Measurements from ENCODE around the gene FBLL1. TPM values are rescaled to one million over a fixed set of nuclear protein-coding genes. Genes with fewer than 3 reads are reported as not detected.
A peak's percentile ranks its signal among the peaks of the same experiment; 100 is the strongest.

Gene FBLL1
- total RNA-seq, 1 donor from 2014 or later: 3.3 TPM

DNA sequence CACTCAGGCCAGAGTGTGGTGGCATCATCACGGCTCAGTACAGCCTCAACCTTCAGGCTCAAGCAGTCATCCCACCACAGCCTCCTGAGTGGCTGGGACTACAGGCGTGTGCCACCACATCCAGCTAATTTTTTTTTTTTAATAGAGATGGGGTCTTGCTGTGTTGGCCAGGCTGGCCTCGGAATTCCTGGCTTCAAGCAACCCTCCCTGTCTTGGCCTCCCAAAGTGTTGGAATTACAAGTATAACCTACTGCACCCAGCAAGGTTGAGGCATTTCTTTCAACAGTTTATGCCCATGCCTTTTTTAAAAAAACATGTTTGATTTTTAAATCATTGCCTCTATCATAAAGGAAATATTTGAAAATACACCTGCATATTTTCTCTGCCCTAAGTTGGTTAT is 40.0 kb upstream of the FBLL1 start:
- Mint-ChIP-seq H3K27me3 (no peaks in the 10 kb centered on the region), H3K4me3 (peak overlapping the region; percentile 70), H3K9me3 (no peaks in the 10 kb centered on the region), H3K27ac (no peak overlapping the region), H3K36me3 (peaks cover 20% of the 10 kb centered on the region), H3K4me1 (ENCODE audit: unreplicated experiment) (peaks cover 15% of the 10 kb centered on the region)
- no peak for TF ChIP-seq CTCF (conservative IDR thresholded peaks at IDR 0.05)
- DNase-seq (ENCODE audit: extremely low spot score, unreplicated experiment): no peak

GRCh38 chr5:168494057-168494555 is 35.0 kb upstream of the FBLL1 start:
- H3K9me3 Mint-ChIP-seq: no peaks in the 10 kb centered on the region
- TF ChIP-seq CTCF (conservative IDR thresholded peaks at IDR 0.05): no peak
- no peaks in the 10 kb centered on the region for H3K27me3 Mint-ChIP-seq
- peaks cover 40% of the 10 kb centered on the region for H3K36me3 Mint-ChIP-seq
- no peak overlapping the region for H3K4me3 Mint-ChIP-seq
- H3K27ac Mint-ChIP-seq: no peak overlapping the region
- no peak for DNase-seq (ENCODE audit: extremely low spot score, unreplicated experiment)
- no peaks in the 10 kb centered on the region for H3K4me1 Mint-ChIP-seq (ENCODE audit: unreplicated experiment)

DNA sequence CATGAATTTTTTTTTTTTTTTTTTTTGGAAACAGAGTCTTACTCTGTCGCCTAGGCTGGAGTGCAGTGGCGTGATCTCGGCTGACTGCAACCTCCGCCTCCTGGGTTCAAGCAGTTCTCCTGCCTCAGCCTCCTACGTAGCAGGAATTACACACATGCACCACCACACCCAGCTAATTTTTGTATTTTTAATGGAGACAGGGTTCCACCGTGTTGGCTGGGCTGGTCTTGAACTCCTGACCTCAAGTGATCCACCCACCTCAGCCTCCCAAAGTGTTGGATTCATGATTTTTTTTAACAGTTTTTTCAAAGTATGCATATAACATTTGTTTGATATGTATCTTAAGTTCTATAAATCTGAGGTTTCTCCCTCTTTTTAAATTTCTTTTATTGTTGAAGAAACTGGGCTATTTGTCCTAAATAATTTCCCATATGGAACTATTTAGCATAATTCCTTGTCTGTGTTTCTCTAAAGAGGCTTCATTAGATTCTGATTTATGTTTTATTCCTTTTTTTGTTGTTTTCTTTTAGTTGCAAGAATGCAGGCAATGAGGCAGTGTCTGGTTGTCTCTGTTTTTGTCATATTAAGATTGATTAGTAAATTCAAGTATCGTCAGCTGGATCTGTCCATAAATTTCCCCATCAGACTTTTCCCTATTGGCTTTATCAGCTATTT is 26.4 kb upstream of the FBLL1 start:
- Mint-ChIP-seq H3K4me3 (no peak overlapping the region), H3K9me3 (no peaks in the 10 kb centered on the region), H3K36me3 (peaks cover 26% of the 10 kb centered on the region), H3K27ac (no peak overlapping the region), H3K4me1 (ENCODE audit: unreplicated experiment) (no peaks in the 10 kb centered on the region), H3K27me3 (no peaks in the 10 kb centered on the region)
- DNase-seq (ENCODE audit: extremely low spot score, unreplicated experiment): no peak
- no peak for TF ChIP-seq CTCF (conservative IDR thresholded peaks at IDR 0.05)

DNA sequence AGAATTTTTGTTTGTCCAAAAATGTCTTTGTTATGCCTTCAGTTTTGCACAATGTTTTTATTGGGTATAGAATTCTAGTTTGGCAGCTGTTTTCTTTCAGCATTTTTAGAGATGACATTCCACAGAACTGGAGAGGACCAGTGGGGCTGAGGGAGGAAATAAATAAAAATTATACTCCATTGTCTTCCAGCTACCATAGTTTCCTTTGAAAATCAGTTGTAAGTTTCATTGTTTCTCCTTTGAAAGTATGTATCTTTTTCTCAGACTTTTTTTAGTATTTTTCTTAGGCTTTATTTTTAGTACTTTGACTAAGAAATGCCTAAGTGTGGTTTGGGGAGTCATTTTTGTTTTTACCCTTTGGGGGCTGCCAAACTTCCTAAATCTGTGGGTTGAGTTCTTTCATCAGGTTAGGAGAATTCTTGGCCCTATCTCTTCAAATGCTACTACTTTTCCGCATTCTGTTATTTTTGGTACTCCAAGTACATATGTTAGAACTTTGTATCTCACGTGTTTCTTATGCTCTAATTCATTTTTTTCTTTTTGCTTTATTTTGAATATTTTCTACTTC is 15.2 kb upstream of the FBLL1 start:
- no peak for TF ChIP-seq CTCF (conservative IDR thresholded peaks at IDR 0.05)
- Mint-ChIP-seq H3K4me3 (no peak overlapping the region), H3K36me3 (peaks cover 70% of the 10 kb centered on the region), H3K27me3 (no peaks in the 10 kb centered on the region), H3K27ac (no peak overlapping the region), H3K4me1 (ENCODE audit: unreplicated experiment) (no peaks in the 10 kb centered on the region), H3K9me3 (peaks cover 12% of the 10 kb centered on the region)
- DNase-seq (ENCODE audit: extremely low spot score, unreplicated experiment): no peak

GRCh38 chr5:168525856-168526255 is 3.2 kb upstream of the FBLL1 start:
- no peaks in the 10 kb centered on the region for H3K9me3 Mint-ChIP-seq
- no peak for DNase-seq (ENCODE audit: extremely low spot score, unreplicated experiment)
- no peak overlapping the region for H3K4me3 Mint-ChIP-seq
- peaks cover 27% of the 10 kb centered on the region for H3K27me3 Mint-ChIP-seq
- no peaks in the 10 kb centered on the region for H3K36me3 Mint-ChIP-seq
- no peak overlapping the region for H3K27ac Mint-ChIP-seq
- TF ChIP-seq CTCF (conservative IDR thresholded peaks at IDR 0.05): no peak
- H3K4me1 Mint-ChIP-seq (ENCODE audit: unreplicated experiment): peaks cover 5% of the 10 kb centered on the region
